OCI-LY3 (cell line): Measurements from ENCODE around the gene ADARB1.

Source experiments
- EZH2phosphoT487 ChIP-seq: fragments of 200-600 bp; shearing (Covaris generic); IDR thresholded peaks from 2 replicates; pipeline ENCODE4 v1.6.1; 2018; ENCODE audit warnings: antibody characterized with exemption, mixed run types, low read depth
- TF ChIP-seq, protein P1 (sequence below): fragments of 200-600, 300-600 bp; sonication (generic); IDR thresholded peaks from 2 replicates; pipeline ENCODE4 v1.5.1; 2014; ENCODE audit warnings: antibody characterized with exemption, low read length, low read depth

- TF ChIP-seq, protein P1, sequence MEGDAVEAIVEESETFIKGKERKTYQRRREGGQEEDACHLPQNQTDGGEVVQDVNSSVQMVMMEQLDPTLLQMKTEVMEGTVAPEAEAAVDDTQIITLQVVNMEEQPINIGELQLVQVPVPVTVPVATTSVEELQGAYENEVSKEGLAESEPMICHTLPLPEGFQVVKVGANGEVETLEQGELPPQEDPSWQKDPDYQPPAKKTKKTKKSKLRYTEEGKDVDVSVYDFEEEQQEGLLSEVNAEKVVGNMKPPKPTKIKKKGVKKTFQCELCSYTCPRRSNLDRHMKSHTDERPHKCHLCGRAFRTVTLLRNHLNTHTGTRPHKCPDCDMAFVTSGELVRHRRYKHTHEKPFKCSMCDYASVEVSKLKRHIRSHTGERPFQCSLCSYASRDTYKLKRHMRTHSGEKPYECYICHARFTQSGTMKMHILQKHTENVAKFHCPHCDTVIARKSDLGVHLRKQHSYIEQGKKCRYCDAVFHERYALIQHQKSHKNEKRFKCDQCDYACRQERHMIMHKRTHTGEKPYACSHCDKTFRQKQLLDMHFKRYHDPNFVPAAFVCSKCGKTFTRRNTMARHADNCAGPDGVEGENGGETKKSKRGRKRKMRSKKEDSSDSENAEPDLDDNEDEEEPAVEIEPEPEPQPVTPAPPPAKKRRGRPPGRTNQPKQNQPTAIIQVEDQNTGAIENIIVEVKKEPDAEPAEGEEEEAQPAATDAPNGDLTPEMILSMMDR, result no peak
- TF ChIP-seq EZH2phosphoT487, result no peak
These were observed 48.2 kb downstream of the ADARB1 start for GRCh38 chr21:45122432-45123132.
